GM18526 (cell line): ENCODE data around the gene SEL1L3.

Source experiments
- POLR2A ChIP-seq: IDR thresholded peaks from 3 replicates; pipeline ENCODE4 v1.6.1; 2011; ENCODE audit not compliant: insufficient read length; ENCODE audit errors: extremely low read depth

SEL1L3 gene

DNA sequence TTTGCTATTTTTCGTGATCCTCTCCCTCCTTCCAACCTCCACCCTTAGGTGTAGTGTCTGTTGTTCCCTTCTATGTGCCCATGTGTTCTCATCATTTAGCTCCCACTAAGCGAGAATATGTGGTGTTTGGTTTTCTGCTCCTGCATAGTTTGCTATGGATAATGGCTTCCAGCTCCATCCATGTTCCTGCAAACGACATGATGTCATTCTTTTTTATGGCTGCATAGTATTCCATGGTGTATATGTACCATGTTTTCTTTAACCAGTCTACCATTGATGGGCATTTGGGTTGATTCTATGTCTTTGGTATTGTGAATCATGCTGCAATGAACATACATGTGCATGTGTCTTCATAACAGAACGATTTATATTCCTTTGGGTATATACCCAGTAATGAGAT, 102.7 kb downstream of the SEL1L3 start:
- no peak for TF ChIP-seq POLR2A

DNA sequence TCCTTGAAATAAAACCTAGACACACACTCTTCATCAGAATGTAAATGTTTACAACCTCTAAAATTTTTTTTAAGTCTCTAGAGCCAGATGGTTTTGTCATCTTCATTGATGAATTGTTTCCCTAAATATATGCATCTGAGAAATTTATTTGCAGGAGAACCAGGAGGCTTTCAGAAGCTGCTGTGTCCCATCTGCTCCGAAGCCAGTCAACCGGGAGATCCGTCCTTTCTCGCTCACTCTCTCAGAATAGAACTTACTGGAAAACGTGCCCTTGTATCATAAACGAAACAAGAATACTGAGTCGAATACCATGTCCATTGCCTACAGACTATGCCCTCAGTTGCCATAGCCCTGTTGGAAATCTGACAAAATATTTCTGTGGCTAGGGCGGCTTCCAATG, 103.7 kb downstream of the SEL1L3 start:
- no peak for TF ChIP-seq POLR2A

DNA sequence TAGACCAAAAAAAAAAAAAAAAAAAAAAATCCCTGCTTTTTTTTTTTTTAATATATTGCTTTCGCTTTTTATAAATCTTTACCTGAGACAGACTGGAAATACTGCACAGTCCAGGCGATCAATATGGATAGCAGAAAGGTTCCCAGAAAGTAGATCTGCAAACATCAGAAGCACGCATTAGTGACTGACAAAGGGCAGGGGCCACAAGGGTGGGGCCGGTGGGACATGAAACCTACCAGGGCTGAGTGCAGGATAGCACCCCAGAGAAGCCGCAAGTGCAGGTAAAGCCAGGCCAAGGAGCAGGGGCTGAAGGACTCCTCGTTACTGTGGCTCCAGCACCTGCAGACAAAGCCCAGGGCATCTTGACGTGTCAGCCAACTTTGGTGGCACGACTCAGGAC, 105.3 kb downstream of the SEL1L3 start:
- no peak for TF ChIP-seq POLR2A

DNA sequence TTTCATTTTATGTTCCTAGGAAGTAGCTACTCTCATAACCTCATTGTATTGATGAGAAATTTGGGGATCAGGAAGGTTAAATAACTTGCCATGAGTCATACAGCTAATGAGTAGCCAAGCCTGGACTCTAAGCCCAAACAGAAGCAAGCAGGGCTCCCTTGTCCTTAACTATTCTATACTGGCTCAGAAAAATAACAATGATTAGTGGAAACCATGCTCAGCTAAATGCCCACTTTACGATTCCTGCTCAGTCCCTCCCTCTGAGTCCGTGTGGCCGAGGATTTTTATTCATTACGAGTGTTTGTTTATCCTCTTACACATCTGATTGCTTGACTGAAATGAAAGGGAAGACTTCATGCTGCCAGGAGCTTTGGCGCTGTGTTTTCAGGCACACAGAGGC, 106.3 kb downstream of the SEL1L3 start:
- no peak for TF ChIP-seq POLR2A

DNA sequence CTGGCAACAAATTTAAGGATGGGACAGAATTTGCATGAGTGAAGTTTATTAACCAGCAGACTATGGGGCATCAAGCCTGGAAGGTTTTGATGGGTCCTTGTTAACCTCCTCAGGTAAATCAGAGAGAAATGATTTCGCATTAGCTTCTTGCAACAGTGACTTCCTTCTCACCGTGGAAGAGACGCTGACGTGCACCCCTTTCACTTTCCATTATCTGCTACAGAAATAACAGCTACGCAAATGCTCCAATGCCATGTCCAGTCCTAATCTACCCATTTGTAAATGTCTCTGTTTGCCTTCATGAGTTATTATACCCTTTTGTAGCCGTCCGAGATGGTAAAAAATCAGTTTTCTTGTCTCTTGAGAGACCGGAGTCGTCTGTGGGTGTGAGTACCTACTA, 106.9 kb downstream of the SEL1L3 start:
- TF ChIP-seq POLR2A = no peak

DNA sequence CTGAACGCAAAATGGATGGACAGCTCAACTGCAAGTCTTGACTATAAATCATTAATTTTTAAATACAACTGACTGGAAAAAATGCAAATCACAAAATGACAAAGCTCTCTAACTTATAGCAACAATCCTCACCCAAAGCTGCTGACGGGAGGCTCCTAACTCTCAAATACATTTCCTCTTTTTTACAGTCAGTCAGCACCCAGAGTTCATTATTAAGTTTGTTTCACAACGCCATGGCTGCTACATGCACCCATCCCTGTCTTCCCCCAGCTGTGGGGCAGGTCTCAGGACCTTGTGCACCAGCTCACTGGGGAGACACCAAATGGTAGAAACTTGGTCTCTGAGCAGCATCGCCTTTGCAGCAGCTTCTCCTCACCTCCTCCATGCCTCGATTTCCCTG, 109.5 kb downstream of the SEL1L3 start:
- no peak for TF ChIP-seq POLR2A

DNA sequence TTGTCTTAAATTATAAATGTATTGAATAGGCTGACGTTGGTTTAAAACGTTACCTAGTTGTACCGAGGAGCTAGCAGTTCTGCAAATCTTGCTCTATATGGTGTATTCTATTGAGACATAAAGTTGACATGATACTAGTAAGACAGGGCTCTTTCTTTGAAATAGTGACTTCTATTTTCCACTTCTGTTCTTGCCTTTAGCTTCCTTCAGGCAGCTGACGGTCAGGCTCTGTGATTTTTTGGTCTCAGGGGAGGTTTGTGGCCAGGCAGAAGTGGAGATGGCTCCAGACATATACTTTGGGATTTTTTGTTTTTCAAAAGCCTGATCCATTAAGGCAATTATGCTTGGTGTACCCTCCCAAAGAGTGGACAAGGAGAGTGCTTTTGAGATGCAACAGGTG, 111.9 kb downstream of the SEL1L3 start:
- no peak for TF ChIP-seq POLR2A

DNA sequence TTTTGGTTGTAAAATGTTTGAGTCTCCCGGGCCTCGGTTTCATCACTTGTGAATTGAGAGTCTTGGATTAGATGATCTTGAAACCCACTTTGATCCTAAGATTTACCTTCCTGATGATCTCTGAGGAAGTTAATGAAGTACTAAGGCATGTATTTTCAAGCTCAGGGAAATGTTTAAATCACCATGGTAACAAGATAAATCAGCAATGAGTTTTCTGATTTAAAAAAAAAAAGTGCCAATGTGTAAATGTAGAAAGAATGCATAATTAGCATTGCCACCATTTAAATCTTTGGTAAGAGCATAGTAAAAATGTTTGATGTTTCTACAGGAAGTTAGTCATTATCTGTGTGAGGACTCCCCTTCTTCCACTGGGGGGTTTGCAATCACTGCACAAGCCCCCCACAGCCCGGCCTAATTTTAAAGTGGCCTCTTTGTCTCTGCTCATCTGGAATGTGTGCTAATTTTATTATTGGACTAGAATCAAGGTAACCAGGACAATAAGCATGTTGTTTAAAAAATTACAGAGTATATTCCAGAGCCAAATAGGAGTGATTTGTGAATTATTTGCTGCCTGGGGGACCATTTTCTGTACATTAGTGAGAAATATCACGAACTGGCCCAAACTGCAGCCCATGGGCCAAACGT, 113.5 kb downstream of the SEL1L3 start:
- TF ChIP-seq POLR2A = no peak

DNA sequence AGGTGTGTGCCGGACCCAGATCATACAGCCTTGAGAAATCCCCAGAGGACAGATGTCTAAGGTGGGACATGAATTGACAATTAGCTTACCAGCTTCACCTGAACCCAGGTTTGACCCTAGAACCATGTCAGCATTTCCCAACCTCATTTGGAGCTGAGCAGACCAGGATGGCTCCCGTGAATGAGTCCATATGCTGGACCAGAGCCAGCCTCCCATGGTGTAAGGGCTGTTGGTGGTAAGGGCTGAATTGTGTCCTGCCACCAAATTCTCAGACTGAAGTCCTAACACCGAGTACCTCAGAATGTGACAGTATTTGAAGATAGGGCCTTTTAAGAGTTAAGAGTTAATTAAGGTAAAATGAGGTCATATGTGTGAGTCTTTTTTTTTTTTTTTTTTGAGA, 118.8 kb downstream of the SEL1L3 start:
- TF ChIP-seq POLR2A = no peak

DNA sequence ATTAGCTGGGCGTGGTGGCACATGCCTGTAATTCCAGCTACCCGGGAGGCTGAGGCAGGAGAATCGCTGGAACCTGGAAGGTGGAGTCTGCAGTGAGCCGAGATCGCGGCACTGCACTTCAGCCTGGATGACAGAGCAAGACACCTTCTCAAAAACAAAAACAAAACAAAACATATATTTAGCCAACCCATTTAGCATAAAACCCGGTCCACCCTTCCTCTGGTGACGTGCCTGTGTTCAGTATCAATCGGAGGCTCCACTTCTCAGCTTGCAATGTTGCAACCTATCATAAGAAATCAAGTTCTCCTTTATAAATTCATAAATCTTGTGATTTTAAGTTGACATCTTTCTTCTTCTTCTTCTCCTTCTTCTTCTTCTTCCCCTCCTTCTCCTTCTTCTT, 133.2 kb downstream of the SEL1L3 start:
- TF ChIP-seq POLR2A = no peak

DNA sequence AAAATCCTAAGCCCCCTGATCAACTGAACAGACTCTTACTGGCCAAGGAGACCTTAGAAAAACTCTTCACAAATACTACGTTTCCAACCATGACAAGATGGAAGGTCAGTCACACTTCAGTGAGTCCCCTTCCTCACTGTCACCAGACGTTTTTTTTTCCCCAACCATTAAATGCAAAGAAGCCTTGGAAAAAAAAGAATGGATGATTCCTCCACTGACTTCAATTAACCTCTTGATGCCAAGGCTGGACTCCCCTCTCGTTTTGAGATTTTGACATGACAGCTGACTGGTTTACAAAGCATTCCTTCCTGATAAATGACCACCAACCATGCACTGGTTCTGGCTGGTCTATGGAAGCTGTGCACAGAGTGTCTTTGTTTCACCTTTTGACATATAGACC, 133.9 kb downstream of the SEL1L3 start:
- no peak for TF ChIP-seq POLR2A

DNA sequence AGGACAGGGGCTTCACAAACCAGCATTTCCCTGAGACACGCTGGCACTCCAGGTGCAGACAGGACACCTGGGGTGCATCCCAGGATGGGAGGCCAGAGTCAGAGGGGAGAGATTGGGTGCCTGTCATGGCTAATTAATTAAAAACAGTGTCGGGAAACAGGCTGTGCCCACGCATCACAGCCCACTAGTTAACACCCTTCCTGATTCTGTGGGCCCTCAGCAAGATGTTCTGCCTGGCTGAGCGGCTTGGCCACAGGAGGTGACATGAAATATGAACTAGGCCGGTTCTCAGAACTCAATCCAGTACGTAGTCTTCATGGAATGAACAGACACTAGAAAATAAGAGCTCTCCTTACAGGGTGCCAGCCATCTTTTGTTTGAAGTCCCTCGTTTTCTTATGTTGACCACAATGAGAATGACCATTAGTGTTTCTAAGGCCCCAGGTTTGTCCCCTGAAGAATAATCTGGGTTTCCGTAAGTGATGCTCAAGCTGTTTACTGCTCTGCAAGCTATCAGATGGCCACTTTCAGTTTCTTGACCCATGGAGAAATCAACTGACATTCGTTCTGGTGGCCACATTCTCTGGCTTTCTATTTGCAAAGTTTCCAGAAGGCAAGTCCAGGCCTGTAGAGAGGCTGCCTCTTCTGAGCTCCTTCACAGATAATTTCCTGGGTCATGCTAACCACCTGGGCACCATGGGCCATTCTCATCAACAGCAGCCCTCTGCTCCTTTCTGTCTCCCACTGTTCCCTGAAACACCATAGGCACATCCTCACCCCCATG, 134.9 kb downstream of the SEL1L3 start:
- no peak for TF ChIP-seq POLR2A

DNA sequence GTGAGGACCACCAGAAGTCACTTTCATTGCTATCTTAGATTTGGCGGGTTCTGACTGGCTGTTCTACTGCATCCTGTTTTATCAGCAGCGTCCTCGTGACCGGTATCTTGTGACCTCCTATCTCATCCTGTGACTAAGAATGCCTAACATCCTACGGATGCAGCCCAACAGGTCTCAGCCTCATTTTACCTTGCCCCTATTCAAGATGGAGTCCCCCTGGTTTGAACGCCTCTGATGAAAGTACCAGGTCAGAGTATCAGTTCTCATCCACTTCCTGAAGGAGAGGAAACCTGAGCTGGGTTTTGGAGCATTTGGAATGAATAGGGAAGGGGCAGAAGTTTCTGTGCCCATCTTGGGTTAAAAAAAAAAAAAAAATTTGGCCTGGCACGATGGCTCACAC, 136.9 kb downstream of the SEL1L3 start:
- no peak for TF ChIP-seq POLR2A

DNA sequence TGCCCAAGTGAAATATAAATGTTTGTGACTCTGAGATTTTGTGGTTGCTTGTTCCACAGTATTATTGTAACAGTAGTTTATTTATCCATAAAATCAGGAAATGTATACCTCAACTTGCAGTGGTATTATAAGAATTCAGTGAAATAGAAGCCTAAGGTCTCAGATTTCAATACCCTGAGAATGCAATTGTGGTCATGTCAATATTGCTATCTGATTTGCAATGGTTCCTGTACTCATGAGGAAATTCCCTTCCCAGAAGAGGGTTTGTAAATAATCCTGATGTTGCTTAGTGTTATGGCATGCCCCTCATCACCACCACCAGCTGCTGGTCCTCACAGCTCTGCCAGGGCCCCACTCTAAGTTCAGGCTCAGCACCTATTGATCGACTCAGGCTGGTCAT, 139.4 kb downstream of the SEL1L3 start:
- TF ChIP-seq POLR2A = no peak

DNA sequence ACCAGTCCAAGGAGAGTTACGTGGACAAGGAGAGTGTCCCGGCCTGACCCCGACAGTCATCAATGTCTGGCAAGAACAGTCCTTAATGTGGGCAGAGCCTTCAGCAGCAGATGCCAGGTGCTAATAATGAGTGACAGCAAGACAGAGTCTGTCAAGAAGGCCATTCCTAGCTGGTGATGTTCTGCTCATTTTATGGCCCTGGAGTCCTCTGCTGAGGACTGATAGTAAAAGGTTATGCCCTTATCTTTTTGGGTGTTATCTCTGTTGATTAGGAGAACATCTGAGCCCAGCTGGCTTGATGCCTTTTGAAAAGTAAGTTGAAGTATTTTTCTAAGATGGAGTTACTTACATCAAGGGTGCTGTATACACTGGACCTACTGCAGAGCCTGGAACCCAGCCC, 139.8 kb downstream of the SEL1L3 start:
- TF ChIP-seq POLR2A = no peak

DNA sequence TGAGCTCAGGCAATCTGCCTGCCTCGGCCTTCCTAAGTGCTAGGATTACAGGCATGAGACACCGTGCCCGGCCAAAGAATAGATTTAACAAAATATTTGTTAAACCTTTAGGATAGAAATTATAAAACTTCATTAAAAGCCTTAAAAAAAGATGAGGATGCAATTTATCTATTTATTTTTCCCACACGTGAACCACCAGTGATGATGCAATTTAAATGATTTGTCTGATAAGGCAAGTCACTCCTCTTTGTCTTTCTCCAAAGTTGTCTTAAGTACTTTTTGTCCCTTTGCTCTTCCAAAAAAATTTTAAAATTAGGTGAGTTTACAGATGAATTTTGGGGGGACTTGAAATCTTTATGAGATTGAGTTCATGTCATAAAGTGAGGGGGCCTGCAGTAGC, 149.0 kb downstream of the SEL1L3 start:
- no peak for TF ChIP-seq POLR2A

DNA sequence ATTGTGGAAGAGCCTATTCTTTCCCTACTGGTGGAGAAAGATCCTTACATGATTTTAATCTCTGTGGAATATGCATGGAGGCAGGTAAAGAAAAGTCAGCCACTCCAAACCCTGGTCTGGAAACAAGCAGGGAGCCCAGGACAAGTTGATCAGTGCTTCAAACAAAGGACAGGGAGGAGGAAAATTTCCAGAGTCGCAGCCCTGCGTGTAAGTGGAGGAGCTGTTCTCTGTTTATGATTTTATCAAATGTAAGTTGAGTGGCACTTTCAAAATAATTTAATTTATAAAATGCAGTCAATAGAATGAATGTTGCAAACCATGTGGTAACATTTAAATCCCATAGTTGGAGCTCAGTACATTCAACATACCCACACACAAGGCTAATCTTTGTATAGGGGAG, 150.2 kb downstream of the SEL1L3 start:
- TF ChIP-seq POLR2A = no peak
